NCI-H82 (cell line): ENCODE data around the gene HTR6.
A peak's percentile ranks its signal among the peaks of the same experiment; 100 is the strongest.
"Not testable (repeated sequence)": the region's sequence is repeated elsewhere in the genome, so short reads cannot be mapped to it uniquely, and the experiment has no call there.

Experiments
- DNase-seq: peaks from one replicate; lab custom pipeline; 2025; lab: John Stamatoyannopoulos, UW

The HTR6 gene

DNA sequence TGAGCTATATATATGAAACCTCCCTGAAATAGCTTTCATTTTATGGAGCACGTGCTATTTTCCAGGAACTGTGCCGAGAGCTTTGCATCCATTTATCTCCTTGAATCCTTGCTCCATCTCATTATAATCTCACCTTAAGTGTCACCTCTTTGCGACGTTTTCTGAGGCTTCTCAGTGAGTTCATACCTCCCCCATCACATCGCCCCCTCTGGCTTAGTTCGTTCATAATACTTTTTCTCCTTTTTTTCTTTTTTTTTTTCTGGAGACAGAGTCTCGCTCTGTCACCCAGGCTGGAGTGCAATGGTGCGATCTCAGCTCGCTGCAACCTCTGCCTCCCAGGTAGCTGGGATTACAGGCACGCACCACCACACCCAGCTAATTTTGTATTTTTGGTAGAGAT, 25.4 kb upstream of the HTR6 start:
- DNase-seq, result not testable (repeated sequence)

DNA sequence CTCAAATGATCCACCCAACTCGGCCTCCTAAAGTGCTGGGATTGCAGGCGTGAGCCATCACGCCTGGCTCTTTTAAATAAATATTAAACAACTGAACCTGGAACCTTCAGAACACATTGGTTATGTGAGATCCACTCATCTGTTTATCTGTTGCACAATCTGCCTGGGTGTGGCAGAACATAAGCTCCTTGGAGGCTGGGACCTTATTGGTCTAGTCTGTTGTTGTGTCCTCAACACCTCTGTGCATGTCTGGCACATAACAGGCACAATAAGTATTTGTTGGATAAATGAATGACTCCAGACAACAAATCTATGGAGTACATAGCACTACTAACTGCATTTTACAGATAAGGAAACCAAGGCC, 24.7 kb upstream of the HTR6 start:
- DNase-seq, result peak; percentile 42

DNA sequence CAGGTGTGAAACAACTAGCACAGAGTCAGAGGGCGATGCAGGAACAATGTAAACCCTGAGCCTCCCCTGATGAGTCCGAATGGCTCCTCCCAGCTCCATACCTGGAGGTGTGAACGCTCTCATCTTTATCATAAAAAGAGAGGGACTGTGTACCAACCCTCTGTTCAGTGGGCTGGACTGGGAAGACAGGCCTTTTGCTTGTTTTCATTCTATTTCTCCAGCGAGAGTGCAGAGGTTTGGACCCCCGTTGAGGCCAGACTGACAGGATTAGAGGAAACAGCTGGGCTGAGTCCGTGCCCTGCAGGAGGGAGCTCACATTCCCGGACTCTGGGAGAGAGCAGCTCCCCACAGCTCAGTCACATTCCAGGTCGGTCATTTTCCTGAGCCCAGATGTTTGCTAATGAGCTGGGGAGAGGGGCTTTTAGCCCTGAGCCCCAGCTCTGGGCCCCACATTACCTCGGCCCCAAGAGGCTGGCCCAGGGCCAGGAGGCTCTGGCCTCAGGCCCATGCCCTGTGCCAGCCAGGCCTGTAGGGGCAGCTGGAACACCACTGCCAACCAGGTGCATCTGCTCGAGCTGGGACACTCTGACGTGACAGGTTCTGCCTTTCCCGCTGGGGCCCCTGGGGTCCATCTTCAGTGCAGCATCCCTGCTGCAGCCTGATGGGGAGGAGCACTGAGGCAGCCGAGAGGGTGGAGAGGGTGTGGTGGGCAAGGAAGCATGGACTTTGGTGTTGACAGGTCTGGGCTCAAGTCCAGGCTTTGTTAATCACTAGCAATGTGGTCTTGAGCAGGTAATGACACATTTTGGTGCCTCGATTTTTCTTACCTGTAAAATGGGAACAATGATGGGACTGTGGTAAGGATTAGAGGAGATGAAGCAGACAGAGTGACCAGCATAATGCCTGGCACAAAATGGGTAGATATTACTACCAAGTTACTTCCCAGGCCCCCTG, 24.0 kb upstream of the HTR6 start:
- DNase-seq, result peak; percentile 58

DNA sequence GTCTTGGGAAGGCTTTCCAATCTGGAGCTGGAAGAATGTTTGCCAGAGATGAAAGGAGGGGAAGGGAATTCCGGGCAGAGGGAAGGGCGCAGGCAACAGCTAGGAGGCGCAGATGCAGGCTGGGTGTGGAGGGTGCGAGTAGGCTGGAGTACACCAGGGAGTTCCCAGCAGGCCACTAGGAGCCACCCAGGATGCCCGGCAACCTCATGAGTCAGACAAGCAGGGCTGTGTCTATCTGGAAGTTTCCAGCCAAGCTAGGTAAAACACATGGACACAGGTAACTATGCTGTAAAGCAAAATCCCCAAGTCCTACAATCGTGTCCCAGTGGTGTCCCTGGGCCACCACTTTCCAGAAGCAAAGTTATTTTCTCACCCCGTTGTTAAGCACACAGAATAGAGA, 21.6 kb upstream of the HTR6 start:
- DNase-seq, result peak; percentile 40

DNA sequence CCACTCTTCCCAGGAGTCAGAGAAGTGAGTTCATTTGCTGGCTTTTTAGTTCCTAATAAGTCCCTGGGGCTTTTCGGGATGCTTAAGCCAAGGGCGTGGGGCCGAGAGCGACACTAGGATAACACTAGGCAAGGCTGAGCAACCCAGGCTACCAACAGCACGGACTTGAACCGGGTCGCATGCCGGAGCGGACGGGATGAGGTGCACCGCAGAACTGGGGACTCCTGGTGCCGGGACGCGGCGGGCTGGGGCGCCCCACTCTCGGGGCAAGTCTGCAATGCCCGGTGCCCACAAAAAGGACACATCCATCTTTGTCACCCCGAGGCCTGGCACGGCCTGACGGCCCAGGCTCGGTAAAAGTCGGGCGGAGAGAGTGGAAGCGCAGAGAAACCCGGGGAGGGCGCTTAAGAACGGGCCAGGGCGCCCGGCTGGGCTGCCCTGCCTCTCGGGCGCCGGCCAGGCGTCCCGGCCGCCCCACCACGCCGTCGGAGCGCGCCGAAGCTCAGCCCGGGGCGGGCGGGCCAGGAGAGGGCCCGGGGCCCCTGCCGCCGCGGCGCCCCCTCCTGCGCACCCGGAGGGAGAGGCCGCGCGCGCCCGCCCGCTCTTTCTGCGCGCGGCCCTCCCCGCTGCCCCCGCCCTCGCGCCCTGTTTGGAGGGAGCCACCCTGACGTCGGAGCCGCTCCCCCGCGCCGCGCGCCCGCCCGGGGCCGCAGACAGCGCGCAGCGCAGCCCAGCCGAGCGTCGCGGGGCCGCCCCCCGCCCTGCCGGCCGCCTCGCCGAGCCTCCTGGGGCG, 20.9 kb upstream of the HTR6 start, which contains the start of gene NBL1:
NBL1 (plus strand) TSS at position 710 of the 793 bp plus-strand sequence. CDS start 10,720 bp downstream, outside the sequence.
- peak; percentile 74 for DNase-seq

DNA sequence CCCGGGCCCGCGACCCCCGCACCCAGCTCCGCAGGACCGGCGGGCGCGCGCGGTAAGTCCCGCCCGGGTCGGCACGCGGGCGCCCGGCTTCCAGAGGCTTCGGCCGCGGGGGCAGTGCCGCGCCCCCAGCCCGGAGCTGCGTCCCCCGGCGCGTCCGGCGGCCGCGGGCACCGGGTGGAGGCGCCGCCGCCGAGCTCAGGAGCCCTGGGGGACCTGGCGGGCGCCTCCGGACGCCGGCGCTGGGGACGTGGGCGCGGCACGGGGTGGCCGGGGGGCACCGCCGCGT, 20.3 kb upstream of the HTR6 start:
- no peak for DNase-seq

DNA sequence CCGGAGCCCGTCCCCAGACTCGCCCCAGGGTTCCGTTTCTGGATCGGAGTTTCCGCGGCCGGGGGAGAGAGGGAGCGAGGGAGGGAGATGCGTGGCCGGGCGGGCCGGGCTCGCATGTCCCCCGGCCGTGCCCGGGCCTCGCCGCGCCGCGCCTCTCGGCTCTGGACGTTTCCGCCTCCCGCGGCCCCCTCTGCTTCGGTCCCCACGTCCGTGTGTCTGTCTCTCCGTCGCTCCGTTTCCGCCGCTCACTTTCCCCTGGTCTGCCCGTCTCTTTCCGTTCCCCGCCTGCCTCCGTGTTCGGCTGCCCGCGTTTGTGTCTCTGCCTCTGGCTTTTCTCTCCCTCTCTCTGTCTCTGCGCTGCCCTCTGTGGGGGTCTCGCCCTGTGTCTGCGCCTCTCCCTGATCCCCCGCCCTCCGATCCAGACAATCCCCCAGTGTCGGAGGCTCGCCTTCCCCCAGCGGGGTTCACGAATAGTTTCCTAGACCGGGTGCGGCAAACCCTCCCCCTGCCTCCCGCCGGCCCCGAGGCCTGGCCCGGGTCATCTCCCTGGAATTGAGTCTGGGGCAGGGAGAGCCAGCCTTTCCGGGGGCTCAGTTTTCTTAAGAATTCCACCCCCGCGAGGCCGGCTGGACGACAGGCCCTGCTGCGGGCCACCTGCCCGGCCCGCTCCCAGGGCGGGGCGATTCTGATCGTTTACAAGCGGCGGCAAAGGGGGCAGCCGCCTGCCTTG, 19.8 kb upstream of the HTR6 start:
- DNase-seq, result peak; percentile 58

DNA sequence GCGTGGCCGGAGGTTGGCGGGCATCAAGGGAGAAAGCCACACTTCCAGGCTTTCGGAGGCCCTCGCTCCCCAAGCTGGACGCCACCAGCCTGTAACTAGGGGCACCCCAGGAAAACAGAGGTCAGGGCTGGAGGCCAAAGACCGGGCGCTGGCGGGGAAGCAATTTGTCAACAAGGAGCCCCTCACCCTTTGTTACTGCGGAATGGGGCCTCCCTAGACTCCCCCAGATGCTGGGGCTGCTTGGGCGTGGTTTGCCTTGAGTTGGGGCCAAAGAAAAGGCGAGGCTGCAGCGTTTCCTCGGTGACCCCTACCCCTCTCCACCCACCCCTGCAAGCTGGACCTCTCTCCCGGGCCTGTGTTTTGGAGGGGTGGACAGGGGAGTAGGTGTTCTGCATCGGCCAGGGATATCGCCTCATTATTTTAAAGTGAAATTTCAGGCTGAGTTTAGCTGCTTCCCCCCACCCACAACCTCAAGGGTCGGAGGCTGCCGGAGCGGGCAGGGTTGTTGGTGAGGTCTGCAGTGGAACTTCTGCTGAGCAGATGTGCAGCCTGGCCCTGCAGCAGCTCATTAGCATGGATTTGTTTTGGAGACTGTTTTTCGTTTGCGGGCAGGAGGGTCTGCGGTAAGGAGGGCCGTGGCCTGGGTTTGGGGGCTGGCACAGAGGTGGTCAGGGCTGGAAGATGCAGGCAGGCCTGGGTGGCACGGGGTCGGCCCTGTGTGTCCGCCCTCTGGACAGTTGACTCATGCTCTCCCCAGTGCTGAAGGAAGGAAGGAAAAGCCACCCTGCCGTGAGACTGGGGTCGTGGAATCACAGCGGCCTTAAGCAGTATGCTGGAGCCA, 19.0 kb upstream of the HTR6 start:
- DNase-seq, result peak; percentile 44

DNA sequence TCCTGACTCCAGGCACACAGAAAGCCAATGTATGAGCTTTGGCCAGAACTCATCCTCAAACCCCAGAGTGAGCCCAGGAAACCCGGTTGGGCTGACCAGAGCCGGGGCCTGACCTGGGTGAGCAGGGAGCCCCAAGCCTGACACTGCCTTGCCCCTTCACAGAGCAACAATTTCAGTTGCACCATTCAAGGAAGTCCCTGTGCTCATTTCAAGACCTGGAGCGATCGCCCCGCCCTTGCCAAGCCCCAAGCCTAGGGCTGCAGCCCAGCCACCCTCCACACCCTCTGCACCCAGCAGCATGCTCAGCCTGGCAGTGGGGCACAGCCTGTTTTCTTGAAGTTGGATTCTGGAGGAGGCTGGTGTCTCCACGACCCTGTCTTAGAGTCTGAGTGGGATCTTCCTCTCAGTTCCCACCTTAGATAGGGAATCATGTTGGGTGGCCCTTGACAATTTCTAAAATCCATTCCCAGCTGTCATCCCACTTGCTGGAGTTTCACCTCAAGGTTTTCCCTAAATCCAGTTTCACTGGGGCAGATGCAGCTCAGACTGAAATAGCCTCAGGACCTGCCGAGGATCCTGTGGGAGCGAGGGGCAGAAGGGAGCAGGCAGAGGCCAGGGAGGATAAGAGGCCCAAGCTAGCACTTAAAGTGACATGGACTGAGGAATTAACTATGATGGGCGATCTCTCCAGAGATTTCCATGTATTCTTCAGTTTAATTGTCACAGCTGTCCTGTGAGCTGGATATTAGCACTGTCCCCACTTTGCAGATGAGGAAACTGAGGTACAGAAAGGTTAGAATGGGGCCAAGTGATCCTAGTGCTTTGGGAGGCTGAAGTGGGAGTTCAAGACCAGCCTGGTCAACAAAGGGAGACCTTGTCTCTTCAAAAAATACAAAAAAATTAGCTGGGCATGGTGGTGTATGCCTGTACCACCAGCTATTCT, 18.0 kb upstream of the HTR6 start:
- DNase-seq, result no peak

DNA sequence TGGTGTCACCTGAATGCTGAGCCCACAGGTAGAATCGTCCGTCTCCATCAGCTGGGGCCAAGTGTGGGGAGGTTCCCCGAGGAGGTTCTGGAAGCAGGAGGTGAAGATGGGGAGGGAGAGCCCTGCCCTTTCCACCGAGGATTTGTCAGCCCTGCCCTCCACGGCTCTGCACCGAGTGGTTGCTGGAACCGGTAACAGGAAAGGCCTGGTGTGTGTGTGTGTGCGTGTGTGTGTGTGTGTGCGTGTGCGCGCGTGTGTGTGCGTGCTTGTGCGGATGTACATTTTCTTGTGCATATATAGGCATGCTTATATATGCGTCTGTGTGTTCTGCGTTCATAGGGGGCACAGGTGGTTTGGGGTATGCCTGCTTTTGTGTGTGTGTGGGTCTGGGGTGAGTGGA, 17.0 kb upstream of the HTR6 start:
- no peak for DNase-seq

DNA sequence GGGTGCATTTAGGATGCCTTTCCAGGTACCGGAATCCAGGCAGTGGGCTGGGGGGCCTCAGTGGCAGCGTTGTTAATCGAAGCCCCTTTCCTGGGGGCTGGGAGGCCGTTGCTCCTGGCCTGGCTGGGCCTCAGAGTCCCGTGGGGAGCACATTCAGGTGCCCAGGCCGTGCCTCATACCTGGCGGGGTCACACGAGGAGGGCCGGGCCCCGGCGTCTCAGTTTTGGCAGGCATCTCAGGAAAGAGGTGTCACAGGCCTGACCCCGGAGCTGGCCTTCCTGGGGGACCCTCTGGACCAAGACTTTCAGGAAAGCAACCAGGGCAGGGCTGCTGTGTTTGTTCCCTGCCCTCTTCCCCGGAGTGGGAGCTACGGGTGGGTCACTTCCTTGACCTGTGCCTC, 16.4 kb upstream of the HTR6 start:
- no peak for DNase-seq

DNA sequence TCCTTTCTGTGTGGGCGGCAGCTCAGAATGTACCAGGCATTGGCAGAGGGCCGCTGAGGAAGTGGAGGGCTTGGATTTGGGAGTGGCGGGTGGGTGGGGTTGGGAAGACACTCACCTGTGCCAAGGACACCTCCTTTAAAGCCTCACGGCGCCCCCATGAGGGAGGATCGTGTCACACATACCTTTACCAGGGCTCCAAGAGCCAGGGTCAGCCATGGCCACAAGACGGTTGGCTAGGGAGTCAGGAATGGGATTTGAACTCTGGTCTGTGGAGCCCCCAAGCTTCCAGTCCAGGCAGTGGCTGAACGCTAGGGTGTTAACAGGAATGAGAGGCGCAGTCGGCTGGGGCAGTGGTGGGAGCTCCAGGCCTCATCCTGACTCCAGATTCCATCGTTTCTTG, 16.0 kb upstream of the HTR6 start:
- DNase-seq, result no peak

DNA sequence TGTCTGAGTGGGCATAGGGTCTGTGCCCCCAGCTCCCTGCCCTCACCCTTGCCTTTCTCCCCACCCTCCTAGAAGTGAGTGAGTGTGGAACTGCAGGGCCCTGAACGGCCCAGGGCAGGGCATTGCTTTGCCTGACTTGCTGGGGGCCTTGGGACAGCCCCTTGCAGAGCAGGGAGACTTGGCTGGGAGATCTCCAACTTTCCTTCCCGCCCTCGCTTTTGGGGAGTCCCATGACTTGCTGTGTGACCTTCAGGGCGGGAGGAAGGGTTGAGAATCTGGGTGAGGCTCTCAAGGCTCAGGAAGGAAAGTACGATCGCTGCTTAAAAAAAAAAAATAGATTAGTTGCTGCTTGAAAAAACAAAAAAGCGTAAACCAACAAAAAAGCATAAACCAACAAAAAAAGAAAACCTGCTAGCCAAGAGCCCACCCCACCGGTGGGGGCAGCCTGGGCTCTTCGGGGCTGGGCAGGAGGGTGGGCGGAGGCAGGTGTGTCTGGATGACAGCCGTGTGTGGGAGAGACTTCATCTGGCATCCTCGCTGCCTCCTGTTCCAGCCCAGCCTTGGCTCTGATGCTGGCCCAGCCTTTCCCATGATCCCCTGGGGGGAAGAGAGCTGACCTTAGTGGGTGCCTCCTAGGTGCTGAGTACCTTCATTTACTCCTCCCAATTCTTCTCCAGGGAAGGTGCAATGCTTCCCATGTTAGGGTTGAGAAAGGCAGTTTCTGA, 14.1 kb upstream of the HTR6 start:
- DNase-seq, result peak; percentile 56

DNA sequence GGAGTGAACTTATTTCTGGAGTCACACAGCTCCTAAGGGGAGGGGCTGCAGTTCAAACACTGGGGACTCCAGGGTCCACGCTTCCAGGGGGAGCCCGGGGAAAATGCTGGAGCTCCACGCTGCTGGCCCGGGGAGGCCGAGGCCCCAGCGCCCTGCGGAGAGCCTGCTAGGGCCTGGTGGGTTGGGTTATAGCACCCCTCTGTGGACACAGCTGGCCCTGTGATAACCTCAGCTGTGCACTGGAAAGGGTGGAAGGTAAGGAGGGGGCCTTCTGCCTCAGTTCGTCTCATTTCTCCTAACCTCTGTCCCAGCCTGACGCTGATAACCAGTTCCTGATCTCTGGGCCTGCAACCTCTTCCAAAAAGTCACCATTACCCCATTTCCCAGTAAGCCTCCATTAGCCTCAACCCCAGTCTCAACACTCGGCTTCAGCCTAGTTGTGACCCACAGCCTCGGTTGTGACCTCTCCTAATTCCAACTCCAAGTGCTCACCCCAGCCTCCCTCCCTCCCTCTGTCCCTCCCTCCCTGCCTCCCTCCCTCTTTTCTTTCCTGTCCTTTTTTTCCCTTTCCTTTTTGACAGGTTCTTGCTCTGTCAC, 13.4 kb upstream of the HTR6 start:
- peak; percentile 77 for DNase-seq

DNA sequence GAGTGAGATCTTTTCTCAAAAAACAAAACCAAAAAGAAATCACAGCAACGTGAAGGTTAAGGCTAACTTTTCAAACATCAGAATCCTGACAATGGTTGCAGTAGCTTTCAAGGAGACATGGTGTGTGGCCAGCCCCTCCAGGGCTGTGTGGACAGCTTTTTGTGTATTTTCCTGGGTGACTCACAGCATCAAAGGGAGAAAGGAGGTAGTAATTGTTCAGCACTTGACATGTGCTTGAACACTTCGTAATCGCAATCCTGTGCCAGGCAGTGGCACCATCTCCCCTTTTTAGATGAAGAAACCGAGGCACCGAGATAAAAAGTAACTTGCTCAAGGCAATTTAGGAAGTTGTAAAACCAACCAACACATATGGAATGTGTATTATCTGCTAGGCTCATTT, 10.3 kb upstream of the HTR6 start:
- no peak for DNase-seq

DNA sequence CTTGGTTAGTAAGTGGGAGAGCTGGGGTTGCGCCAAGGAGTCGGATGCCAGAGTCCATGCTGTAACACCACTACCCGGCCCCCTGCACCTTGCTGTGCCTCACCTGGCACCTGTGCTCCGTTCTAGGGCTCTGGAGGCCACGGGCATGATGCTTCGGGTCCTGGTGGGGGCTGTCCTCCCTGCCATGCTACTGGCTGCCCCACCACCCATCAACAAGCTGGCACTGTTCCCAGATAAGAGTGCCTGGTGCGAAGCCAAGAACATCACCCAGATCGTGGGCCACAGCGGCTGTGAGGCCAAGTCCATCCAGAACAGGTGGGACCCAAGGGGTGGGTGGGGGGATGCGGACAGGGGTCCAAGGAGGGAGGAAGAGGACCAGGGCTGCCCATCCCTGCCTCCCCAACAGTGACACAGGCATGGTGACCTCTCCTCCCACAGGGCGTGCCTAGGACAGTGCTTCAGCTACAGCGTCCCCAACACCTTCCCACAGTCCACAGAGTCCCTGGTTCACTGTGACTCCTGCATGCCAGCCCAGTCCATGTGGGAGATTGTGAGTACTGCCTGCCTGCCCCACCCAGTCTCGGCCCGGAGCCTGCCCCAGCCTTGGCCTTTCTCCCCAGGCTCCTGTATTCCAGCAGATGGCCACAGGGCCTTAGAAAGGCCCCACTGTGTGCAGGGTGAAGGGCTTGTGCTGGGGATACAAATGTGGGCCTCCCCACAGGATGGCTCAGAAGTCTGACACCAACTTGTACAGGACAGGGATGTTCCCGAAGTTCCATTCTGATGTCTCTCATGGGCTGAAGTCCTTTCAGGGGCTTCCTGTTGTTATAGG, 9.6 kb upstream of the HTR6 start:
- DNase-seq, result no peak

DNA sequence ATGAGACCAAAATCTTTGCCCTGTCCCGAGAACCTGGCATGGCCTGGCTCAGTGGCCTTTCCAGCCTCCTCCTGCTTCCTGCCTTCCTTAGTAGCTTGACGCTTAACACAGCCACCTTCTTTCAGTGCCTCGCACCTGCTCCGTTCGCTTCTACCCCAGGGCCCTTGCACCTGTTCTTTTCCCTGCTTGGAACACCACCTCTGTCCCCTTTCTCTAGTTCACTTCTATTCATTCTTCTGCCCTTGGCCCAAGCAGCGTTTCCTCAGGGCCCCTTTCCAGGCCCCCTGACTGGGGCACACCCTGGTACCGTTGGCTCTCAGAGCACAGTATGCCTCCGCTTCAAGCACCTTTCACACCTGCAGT, 9.0 kb upstream of the HTR6 start:
- no peak for DNase-seq

DNA sequence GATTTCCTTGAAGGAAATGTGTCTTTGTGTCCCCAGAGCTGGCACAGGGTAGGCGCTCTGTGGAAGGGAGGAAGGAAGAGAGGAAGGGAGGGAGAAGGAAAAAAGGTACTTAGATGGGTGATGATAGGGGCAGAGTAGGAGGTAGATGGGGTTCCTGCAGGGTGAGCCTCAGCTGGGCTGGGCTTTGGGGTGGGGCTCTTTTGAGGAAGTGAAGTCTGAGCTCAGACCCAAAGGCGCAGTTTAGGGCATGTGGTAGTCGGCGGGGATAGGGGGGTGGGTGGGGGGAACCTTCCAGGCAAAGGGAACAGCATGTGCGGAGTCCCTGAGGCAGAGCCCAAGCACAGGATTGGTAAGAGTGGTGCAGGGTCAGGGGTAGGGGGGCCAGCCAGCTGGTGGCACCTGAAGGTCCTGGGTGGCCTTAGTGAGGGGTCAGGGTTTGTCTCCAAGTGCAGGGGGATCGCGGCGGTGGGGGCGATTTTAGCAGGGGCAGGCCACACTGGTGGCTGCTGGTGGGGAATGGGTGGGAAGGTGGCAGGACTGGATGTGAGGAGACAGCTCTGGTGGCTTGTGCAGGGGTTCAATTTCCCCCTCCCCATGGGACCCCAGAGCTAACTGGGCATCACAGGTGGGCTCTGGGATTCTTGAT, 8.4 kb upstream of the HTR6 start:
- DNase-seq, result no peak
